Breast epithelium (tissue), 3 donors: Measurements from ENCODE around the gene SLC25A33.

Experiments used
- CTCF ChIP-seq, 3 donors: fragments of 450-650 bp; IDR thresholded peaks; one replicate each; pipeline ENCODE4 v1.5.1; 2016 to 2017; ENCODE audit warnings: antibody characterized with exemption in 3 of 3, mild to moderate bottlenecking in 3 of 3, moderate library complexity in 3 of 3
- POLR2A ChIP-seq: fragments of 450-650 bp; IDR thresholded peaks from one replicate; pipeline ENCODE4 v1.6.1; 2016; ENCODE audit warnings: antibody characterized with exemption, mild to moderate bottlenecking, moderate library complexity
- POLR2AphosphoS5 ChIP-seq, 3 donors: sonication (generic); formaldehyde crosslinking; IDR thresholded peaks; one replicate each; pipeline ENCODE4 v1.6.1; 2017; ENCODE audit warnings: antibody characterized with exemption in 3 of 3

GRCh38 chr1:9603766-9604753 lies 64.8 kb downstream of the SLC25A33 start:
- no peak for TF ChIP-seq POLR2AphosphoS5 (IDR thresholded peaks at IDR 0.05)
- TF ChIP-seq CTCF (IDR thresholded peaks at IDR 0.05) = no peak
- no peak for TF ChIP-seq POLR2A
